ENCODE measurements around the gene CNTN4.
A peak's percentile ranks its signal among the peaks of the same experiment; 100 is the strongest.

DNA sequence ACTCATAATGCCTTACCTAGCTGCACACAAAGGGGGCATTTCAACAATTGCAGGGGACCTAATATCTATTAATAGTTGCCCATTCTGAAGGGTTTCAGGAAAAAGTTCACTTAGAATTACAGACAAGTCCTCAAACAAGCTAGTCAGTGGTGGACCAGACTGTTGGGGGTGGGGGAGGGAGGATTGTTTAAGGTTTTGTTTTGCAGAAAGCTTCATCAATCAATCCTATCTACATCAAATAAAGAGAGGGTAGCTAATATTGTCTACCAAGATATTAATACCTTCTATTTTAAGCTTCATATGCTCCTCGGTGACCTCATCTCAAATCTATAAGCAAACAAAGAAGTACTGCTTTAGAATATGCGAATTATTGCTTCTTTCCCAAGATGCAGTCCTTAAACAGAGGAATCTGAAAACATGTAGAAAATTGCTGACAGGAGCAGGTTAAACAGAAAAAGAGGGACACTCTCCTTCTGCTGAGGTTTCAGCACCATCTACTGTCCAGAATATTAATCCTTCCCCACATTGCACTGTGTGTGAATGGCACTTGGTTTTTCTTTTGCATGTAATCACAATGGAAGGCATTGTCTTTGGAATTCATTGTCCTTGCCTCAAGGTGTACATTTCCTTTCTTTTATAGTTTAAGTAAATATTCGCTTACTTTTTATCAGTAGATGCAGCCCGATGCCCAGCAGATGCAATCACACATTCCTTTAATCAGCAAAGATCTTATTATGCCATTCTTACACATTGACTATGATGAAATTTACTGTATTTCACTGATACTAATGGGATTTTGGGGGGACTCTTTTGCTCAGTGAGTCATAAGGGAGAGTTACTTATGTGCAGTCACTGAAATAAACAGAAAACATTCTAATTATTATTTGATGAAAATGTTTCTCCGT, 916.8 kb downstream of the CNTN4 start:
- TF ChIP-seq POLR2AphosphoS5 (IDR thresholded peaks at IDR 0.05), result no peak
- TF ChIP-seq, protein P1, sequence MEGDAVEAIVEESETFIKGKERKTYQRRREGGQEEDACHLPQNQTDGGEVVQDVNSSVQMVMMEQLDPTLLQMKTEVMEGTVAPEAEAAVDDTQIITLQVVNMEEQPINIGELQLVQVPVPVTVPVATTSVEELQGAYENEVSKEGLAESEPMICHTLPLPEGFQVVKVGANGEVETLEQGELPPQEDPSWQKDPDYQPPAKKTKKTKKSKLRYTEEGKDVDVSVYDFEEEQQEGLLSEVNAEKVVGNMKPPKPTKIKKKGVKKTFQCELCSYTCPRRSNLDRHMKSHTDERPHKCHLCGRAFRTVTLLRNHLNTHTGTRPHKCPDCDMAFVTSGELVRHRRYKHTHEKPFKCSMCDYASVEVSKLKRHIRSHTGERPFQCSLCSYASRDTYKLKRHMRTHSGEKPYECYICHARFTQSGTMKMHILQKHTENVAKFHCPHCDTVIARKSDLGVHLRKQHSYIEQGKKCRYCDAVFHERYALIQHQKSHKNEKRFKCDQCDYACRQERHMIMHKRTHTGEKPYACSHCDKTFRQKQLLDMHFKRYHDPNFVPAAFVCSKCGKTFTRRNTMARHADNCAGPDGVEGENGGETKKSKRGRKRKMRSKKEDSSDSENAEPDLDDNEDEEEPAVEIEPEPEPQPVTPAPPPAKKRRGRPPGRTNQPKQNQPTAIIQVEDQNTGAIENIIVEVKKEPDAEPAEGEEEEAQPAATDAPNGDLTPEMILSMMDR (IDR thresholded peaks at IDR 0.05), result peak in 2 of 3 donors; percentile 39 to 47

Data from breast epithelium (tissue), 3 donors.